Jurkat, Clone E6-1 (cell line): ENCODE measurements around the gene TNPO3.

Experiments used
- DNase-seq: peaks from one replicate; pipeline ENCODE4 v3.0.0-alpha.2; 2011; ENCODE audit warnings: low read depth, low spot score
- H3K4me3 ChIP-seq: 2 replicates; pipeline ENCODE4 v1.5.1; 2011; ENCODE audit warnings: mild to moderate bottlenecking, low read length, control low read depth, moderate library complexity

The TNPO3 gene

DNA sequence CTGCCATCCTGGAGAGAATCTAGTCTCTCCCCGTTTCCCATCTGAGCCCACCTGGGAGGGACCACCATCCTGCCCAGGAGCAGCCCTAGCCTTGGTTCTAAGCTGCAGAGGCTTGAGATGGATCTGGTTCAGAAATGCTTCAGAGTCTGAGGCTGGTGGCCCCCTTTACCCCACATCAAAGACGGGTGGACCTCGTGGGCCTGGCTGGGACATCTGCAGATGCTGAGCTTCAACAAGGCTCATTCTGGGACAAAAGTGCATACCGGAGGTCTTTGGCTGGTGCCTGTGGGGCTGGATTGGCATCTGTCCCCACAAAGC is 122.1 kb downstream of the TNPO3 start:
- DNase-seq, result no peak
- no peak overlapping the region for H3K4me3 ChIP-seq

DNA sequence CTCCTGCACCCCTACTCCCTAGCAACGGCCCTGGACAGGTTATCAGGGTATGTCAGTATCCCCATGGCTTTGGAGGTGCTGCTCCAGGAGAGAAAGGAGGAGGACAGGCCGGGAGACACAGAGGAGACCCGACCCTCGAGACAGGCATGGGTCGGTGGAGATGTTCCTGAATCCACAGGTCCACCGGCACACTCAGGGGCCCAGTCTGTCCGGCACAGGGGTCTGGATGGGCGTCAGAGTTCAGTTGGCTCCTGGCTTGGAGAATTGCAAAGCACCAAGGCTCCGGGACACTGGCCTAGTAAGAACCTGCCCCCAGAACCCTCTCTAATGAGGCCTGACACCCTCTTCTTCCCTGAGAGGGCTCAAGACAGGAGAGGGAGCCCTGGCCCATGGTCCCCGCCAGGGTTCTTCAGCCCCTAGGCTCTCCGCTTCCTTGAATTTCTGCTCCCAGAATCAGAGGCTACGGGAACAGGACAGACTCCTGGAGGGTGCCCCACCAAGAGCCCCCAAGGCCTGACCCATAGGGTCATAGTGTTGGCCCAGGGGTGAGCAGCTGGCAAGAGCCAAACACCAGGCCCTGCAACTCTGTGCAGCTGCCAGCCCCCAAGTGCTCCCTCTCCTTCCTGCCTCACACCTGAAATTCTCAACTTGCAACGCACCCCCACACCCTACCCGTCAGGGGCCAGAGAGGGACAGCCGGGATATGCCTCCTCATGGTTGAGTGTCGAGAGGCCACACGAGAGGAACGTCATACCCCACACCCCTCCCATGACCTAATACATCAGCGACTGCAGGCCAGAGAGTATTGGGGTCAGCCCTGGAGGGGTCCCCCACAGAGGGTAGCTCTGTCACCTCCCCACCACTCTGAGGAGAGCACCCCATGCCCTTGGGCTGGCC is 122.7 kb downstream of the TNPO3 start:
- H3K4me3 ChIP-seq, result no peak overlapping the region
- no peak for DNase-seq

DNA sequence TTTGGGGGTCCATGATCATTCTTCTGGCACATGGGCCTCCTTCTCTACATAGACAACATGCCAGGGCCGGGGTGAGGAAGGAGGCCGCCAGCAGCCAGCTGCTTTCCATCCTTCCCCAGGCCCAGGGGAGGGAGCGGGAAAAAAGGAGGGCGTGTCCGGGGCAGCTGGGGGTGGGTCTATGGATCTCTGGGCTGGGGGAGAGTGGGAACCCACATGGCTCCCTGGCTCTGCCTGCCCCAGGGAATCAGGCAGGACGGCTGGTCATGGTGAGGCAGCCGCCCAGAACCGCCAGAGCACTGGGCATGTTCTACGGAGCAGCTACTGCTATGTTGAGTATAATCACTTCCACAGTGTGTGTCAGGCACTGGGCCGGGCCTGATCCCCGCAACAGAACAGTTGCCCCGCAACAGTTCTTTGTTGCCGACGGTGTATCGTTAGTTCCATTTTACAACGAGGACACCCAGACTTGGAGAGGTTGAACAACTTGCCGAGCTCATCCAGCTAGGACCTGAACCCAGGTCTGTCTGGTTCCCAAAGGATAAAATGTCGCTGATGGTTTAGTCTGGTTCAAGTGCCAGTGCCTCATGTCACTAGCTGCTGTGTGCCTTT is 123.6 kb downstream of the TNPO3 start:
- no peak overlapping the region for H3K4me3 ChIP-seq
- DNase-seq, result no peak

DNA sequence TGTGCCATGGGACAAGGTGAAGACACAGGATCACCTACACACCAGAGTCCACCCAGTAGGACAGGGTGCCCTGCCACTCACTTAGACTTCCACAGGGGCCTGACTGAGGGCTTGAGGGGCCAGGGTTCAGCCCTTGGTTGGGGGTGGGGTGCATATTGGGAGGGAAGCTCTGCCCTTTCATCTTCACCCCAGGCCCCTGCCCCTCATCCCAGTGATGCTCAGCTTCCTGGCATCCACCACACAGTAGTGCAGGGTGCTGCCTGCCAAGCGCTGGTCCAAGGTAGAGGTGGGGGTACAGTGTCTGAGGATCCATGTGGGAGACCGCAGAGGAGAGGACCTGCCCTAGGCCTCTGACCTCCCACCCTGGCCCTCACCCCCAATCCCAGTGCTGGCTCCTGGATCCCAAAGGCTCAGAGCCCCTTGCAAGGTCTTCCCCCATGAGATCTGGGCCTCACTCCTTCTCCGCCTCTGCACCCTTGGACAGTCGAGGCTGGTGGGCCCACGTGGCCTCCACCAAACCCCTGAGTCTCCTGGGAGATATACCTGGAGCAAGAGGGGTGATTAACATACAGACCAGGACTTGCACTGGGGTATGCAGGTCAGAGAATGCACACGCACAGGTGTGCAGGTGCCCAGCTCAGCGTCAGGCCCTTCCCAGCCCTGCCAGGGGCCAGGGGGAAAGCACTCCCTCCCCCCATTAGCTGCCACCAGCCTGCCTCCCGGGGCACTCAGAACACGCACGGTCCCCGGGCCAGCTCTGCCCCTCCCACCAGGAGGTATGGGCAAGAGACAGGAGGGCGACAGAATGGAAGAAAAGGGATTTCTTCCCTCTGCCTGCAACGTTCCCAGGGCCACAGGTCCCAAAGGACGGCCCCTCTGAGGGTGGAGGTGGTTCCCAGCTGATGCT is 125.8 kb downstream of the TNPO3 start:
- no peak overlapping the region for H3K4me3 ChIP-seq
- no peak for DNase-seq

DNA sequence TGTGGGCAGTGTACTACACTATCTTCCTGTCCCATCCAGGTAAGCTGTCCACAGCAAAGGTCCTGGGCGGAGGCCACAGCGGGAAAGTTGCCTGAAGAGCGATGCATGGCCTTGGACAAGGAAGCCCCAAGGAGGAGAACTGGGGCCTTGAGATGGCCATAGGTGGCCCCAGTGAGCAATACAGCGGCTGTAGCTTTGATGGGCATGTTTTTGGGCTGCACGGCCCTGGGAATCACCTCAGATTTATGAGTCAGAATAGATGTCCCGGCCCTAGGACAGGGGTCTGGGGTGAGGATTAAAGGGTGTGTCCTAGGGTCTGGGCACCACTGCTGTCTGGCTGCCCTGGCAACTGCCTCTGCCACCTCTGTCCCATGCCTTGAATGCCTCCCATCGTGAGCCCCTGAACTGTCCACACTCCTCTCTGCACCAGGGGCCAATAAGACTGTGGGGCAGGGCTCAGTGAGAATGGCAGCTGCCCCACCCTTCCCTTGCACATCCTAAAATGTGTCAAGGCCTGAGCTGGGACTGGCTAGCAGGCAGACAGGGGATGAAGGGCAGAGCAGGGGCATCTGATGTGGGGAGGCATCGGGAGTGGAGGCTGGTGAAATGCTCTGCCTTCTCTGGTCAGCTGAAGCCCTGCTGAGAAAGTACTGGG is 126.6 kb downstream of the TNPO3 start:
- no peak overlapping the region for H3K4me3 ChIP-seq
- DNase-seq, result no peak

DNA sequence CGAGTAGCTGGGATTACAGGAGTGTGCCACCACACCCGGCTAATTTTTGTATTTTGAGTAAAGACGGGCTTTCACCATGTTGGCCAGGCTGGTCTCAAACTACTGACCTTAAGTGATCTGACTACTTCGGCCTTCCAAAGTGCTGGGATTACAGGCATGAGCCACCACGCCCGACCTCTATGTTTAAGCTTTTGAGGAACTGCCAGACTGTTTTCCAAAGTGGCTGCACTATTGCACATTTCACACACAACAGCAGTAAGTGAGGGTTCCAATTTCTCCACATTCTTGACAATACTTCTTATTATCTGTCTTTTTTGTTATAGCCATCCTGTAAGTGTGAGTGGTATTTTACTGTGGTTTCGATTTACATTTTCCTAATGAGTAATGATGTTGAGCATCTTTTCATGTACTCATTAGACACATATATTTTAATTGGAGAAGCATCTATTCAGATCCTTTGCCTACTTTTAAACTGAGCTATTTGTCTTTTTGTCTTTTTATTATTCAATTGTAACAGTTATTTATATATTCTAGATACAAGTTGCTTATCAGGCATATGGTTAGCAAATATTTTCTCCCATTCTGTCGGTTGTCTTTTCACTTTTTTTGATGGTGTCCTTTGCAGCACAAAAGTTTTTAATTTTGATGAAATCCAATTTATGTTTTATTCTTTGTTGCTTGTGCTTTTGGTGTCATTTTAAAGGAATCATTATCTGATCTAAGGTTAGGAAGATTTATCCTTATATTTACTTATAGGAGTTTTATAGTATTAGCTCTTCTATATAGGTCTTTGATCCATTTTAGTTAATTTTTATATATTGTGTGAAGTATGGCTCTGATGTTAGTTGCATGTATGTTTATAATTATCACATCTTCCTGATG is 130.0 kb downstream of the TNPO3 start:
- DNase-seq, result no peak
- H3K4me3 ChIP-seq, result no peak overlapping the region

DNA sequence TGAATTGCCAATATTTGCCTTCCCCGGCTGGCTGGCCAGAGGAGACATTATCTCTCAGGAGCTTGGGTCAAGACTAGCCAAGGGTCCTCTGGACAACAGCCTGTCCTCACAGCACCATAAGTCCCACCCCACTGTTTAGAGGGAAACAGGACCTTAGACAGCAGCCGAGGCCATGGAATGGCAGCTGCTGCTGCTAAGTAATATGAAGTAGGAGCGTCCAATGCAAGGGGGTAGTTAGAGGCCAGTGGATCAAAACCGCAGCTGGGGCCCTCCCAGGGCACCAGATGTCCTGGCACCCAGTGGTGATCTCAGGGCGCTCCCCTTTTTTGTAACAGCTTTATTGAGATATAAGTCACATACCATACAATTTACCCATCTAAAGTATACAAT is 131.5 kb downstream of the TNPO3 start:
- no peak overlapping the region for H3K4me3 ChIP-seq
- no peak for DNase-seq

DNA sequence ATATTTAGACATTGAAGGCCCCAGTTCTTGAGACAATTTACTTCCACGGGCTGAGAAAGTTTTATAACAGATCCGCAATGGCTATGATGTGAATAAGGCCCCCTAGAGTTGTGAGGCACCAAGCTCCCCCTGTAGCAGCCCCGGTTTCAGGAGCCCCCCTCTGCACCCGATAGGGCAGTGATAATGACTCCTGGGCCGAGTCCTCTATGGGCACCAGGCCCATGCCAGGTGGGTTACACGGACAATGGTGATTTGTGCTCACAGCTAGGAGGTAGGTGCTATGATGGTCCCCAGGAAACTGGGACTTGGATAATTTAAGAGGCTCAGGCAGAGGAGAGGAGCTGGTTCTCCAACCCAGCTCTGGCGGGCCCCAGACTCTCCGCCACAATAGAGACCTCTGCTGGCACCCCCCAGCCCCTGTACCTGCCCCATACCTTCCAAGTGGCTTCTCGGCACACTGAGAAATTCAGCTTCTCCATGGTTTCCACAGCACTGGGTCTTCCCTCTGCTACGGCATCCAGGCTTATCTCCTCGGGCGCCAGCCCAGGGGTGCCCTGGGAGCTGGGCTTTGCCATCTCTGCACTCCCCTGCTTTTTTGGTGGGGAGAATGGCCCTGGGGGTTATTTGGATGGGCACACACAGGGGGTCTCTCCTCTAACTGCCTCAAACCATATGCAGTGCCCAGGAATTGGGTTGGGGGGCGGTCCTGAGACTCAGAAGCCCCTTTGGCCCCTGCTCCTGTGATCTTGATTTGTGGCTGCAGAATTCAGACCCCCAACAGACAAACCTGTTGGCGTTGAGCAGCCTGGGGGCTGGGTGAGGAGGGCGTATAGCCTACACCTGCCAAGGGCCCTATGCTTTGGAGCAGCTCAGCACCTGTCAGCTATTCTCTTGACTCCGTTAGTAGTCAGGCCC is 132.2 kb downstream of the TNPO3 start:
- DNase-seq, result no peak

DNA sequence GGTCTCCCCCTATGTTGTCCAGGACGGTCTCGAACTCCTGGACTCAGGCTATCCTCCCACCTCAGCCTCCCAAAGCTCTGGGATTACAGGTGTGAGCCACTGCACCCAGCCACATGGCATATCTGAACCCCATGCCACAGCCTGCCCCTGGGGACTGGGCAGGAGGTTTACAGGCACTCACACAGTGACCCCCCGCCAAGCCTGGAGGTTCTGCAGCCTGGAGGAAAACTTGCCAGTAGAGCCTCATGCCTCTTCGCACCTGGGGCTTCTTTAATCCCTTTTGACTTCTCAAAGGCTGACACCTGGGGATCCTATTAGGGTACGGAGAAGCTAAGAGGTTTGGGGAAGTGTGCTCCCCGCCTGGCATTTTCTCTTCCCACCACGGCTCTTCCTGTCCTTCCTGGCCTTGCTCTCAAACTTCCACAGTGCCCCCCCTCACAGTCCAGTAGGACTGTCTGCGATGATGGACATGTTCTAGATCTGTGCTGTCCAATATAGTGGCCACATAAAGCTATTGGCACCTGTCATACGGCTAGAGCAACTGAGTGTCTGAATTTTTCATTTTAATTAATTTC is 133.0 kb downstream of the TNPO3 start:
- H3K4me3 ChIP-seq, result no peak overlapping the region
- DNase-seq, result no peak

More for the DNA sequence above, 132.2 kb downstream of the TNPO3 start:
- H3K4me3 ChIP-seq, result no peak overlapping the region

DNA sequence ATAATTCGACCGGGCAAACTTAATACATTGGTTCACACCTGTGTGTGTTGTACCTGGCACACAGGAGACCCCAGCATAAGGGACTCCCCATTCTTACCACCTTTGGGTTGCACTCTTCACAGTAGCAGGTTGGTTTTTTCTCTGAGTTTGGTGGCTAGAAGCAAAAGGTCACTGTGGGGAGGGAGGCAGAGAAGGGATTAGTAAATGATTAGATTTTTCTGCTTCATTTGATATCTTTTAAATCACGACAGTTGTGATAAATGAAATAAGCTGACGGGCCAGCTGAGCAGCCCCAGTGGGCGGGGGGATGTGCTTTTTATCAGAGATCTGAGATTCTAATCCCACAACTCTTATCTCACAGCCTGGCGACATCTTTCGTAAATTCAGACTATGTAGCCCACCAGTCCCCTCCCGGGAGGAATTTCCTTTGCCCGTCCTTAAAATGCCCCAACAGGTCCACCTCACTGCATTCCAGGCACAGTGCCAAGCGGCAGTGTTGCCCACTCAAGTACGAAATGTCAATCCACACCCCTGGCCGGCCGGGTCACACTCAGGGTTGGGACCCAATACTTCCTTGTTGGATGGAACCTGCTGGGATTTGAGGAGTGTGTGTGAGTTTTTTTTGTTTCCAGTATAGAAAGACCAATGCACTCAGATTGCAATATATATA is 133.9 kb downstream of the TNPO3 start:
- H3K4me3 ChIP-seq, result no peak overlapping the region
- DNase-seq, result no peak

DNA sequence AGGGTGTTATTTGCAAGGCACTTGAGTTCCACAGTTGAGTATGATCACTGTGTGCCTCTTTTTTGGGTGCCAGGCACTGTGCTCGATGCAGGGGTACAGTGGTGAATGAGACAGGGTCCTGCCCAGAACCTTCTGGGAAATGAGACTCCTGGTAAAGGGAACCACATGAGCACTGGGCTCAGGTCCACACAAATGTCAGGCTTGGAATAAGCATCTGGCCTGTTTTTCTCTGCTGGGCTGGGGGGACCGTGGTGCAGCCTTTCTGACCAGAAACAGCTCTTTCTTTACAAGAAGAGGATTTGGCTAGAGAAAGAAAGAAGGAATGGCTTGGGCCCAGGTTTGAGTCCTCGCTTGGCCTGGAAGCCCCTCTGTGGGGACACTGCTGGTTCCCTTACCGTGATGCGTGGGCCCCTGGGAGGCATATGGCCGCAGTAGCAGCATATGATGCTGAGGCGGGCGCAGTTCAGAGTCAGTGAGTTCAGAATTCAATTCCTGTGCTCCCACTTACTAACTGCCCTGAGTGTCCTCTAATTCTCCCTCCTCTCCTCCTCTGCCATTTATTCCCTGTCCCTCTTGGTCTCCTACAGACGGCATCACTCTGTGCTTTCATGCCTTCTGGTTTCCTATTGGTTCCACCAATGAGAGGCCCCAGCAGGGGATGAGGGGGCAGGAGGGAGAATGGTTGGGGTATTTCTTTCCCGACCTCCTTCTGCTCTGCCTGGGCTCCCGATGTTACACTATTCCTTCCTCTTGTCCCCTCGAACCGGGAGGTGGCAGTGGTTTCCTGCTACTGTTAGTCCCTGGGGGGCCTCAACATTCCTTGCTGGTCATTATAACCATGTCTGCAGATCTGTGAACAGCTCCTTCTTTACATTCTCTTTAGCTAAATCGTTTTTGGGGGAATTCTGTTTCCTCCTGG is 134.8 kb downstream of the TNPO3 start:
- no peak for DNase-seq
- H3K4me3 ChIP-seq, result no peak overlapping the region

DNA sequence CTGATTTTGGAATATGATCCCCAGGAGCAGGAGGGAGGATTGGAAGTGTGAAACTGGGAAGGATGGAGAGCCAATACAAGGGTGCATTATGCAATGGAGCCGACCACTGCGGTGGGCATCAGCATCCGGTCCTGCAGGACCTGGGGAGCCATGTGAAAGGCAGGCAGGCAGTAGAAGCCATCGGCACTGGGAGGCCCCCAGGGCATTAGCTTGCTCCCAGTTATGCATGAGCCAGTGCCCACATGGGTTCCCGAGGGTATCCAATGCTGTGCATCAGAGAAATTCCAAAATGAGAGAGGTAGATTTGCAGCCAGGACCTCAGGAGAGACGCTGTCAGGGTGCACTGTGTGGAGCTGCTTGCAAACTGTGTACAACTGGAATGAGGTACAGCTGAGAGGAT is 135.7 kb downstream of the TNPO3 start:
- no peak overlapping the region for H3K4me3 ChIP-seq
- no peak for DNase-seq

DNA sequence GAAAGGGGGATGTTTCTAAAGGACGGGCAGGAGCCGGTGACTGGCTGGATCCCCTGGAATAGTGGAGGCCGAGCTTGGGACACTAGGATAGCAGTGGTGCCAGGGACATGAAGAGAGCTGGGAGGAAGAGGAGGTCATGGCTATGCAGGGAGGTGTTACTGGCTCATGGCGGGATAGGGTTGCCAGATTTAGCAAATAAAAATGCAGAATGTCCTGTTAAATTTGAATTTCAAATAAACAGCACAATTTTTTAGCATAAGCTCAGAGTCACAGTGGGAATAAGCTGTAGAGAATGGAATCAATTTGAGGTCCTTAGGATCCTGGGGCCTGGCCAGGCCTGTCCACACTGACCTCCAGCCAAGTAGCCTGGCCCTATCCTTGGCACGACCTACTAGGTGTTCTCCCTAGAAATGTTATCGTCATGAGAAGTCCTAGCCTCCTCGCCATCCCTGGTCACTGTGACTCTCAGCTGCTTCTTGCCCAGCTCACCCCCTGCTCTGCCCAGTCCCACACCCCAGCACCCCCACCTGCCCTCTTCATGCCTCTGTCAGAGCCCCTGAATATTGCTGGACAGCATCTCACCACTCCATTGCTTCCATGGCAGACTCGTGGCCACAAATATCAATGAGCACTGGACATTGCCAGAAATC is 136.8 kb downstream of the TNPO3 start:
- DNase-seq, result no peak
- no peak overlapping the region for H3K4me3 ChIP-seq

DNA sequence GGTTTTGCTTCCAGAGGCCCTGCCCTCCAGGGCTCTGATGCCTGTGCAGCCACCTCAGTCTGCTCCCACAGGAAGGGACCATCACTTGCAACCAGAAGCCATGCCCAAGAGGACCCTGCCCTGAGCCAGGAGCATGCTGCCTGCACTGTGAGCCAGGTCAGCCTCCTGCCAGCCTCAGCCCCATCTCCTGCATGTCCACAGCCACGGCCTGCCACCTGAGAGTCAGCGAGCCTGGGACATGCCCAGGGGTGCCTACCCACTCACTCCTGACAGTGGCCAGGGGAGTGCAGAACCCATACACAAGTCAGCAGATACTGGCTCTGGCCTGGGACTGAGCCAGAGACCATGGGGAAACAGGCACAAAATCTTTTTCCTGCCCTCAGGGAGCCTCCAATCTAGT is 137.8 kb downstream of the TNPO3 start:
- no peak overlapping the region for H3K4me3 ChIP-seq
- DNase-seq, result no peak

DNA sequence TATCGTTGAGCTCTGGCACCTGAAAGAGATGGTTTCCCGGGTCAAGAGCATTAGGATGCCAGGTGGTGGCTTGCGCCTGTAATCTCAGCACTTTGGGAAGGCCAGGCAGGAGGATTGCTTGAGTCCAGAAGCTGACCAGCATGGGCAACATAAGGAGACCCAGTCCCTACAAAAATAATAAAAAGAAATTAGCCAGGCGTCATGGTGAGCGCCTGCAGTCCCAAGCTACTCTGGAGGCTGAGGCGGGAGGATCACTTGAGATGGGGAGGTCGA is 138.3 kb downstream of the TNPO3 start:
- H3K4me3 ChIP-seq, result no peak overlapping the region

More for the DNA sequence above, 138.3 kb downstream of the TNPO3 start:
- DNase-seq, result no peak
